BJ (cell line): ENCODE results near the gene JOSD2. TPM values are rescaled to one million over a fixed set of nuclear protein-coding genes. Genes with fewer than 3 reads are reported as not detected.

Source experiments
- CTCF ChIA-PET: fragments of 350-600 bp; formaldehyde crosslinking; extraction: SDS; loops from one replicate; lab custom pipeline; 2021; ENCODE audit warnings: antibody characterized with exemption, inconsistent platforms; lab: Yijun Ruan, JAX
- POLR2A ChIA-PET: fragments of 300-600 bp; sonication (Branson Sonifier 250); formaldehyde crosslinking; extraction: SDS; loops from one replicate; lab custom pipeline; 2021; ENCODE audit warnings: antibody characterized with exemption; lab: Charles Lee
- DNase-seq: peaks from one replicate; pipeline ENCODE4 v3.0.0-alpha.2; 2011; ENCODE audit warnings: low read depth
- H3K27me3 ChIP-seq: 2 replicates; pipeline ENCODE4 v1.6.0; 2011; ENCODE audit warnings: low read length; ENCODE audit not compliant: control insufficient read depth, insufficient read depth
- H3K36me3 ChIP-seq: 2 replicates; pipeline ENCODE4 v1.5.1; 2011; ENCODE audit warnings: low read length; ENCODE audit not compliant: control insufficient read depth, insufficient read depth
- H3K4me3 ChIP-seq: 2 replicates; pipeline ENCODE4 v1.5.1; 2011; ENCODE audit warnings: low read depth, mild to moderate bottlenecking, control low read depth, low read length
- CTCF ChIP-seq: IDR thresholded peaks from 2 replicates; pipeline ENCODE4 v1.5.1; 2011; ENCODE audit warnings: low read depth, mild to moderate bottlenecking, control low read depth, inconsistent platforms, low read length, moderate library complexity; ENCODE audit not compliant: insufficient read depth
- polyA plus RNA-seq: library from polyadenylated mRNA; depleted of rRNA; stranded (reverse); fragments of >200 nt; gene quantifications from 2 replicates; pipeline ENCODE4 v1.2.3, GENCODE V29; 2011

The JOSD2 gene
- polyA plus RNA-seq, 1 experiment, result 44.9 TPM

GRCh38 chr19:50464348-50464747 is 46.6 kb downstream of the JOSD2 start:
- ChIA-PET POLR2A (no interaction called here), CTCF (interaction anchor here (1.1 to 7.8 kb wide), 3 partner anchors 97 to 112 kb away, joined by 4 to 82 read pairs (median 79); partner anchors contain the start of gene NAPSA)
- Histone ChIP-seq H3K27me3 (no peaks in the 10 kb centered on the region), H3K4me3 (no peak overlapping the region), H3K36me3 (no peaks in the 10 kb centered on the region)
- no peak for TF ChIP-seq CTCF
- DNase-seq, result no peak

- no peak for DNase-seq
- no peak for TF ChIP-seq CTCF
- Histone ChIP-seq H3K27me3 (no peaks in the 10 kb centered on the region), H3K36me3 (no peaks in the 10 kb centered on the region), H3K4me3 (no peak overlapping the region)
- ChIA-PET CTCF (interaction anchor here (1.1 to 7.8 kb wide), 5 partner anchors 13 to 106 kb away, joined by 4 to 82 read pairs (median 15); partner anchors contain the start of genes NAPSA and NR1H2), POLR2A (interaction anchor here (1.2 kb wide), 1 partner anchor 94 kb away, joined by 9 read pairs; no protein-coding TSS in a partner anchor)
These were observed 48.0 kb downstream of the JOSD2 start for GRCh38 chr19:50462970-50463369.

GRCh38 chr19:50461066-50461875 is 49.7 kb downstream of the JOSD2 start:
- POLR2A ChIA-PET, result interaction anchor here (1.0 kb wide), 1 partner anchor 93 kb away, joined by 3 read pairs; no protein-coding TSS in a partner anchor
- peak; percentile 86 for TF ChIP-seq CTCF

GRCh38 chr19:50460161-50460765 is 50.7 kb downstream of the JOSD2 start:
- TF ChIP-seq CTCF, result no peak
- Histone ChIP-seq H3K36me3 (no peaks in the 10 kb centered on the region), H3K27me3 (peaks cover 2% of the 10 kb centered on the region; the same call in 1 of the 2 replicates), H3K4me3 (no peak overlapping the region)
- ChIA-PET CTCF (interaction anchor here (0.7 to 7.8 kb wide), 17 partner anchors 8 to 108 kb away, joined by 3 to 82 read pairs (median 4); partner anchors contain the start of genes NAPSA, NR1H2 and POLD1), POLR2A (interaction anchor here (1.0 kb wide), 1 partner anchor 92 kb away, joined by 3 read pairs; no protein-coding TSS in a partner anchor)
- DNase-seq, result no peak

More at GRCh38 chr19:50461066-50461875, 49.7 kb downstream of the JOSD2 start:
- CTCF ChIA-PET, result interaction anchor here (0.7 to 7.8 kb wide), 18 partner anchors 8 to 109 kb away, joined by 3 to 82 read pairs (median 4); partner anchors contain the start of genes NAPSA, NR1H2 and POLD1
- no peaks in the 10 kb centered on the region for H3K36me3 ChIP-seq
- DNase-seq, result peak; percentile 6
- H3K4me3 ChIP-seq, result no peak overlapping the region
- peaks cover 2% of the 10 kb centered on the region; the same call in 1 of the 2 replicates for H3K27me3 ChIP-seq
